PC-9 (cell line): Measurements from ENCODE around the gene JUND.

Source experiments
- CTCF ChIP-seq: fragments of 200-600 bp; sonication (generic); conservative IDR thresholded peaks from 2 replicates; pipeline ENCODE4 v1.6.1; 2017; ENCODE audit warnings: mixed run types, antibody characterized with exemption, mild to moderate bottlenecking, moderate library complexity
- EZH2 ChIP-seq: fragments of 200-600 bp; sonication (generic); IDR thresholded peaks from 2 replicates; pipeline ENCODE4 v1.8.0; 2017; ENCODE audit warnings: antibody characterized with exemption, low read depth

DNA sequence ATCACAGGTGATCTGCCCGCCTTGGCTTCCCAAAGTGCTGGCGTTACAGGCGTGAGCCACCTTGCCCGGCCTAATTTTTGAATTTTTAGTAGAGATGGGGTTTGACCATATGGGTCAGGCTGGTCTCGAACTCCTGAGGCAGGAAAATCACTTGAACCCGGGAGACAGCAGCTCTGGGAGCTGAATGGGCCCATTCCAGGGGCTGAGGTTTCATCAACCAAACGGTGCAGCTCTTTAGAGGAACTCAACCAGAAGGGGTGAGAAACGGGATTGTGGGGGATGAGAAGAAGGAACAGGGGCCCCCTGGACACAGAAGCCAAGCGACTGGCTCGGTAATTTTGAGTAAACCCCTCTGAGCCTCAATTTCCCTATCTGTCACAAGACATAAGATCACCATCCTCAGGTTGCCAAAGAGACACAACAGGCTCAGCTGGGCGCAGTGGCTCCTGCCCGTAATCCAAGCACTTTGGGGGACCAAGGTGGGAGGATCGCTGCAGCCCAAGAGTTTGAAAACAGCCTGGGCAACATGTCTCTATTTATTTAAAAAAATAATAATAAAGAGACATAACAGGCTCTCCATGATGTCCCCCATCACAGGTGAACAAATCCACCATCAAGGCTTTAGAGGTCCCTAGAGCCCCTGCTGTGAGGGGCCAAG, 7.7 kb downstream of the JUND start:
- no peak for TF ChIP-seq CTCF
- no peak for TF ChIP-seq EZH2
